ENCODE results near the gene PWP1.
A peak's percentile ranks its signal among the peaks of the same experiment; 100 is the strongest.

PWP1 gene

DNA sequence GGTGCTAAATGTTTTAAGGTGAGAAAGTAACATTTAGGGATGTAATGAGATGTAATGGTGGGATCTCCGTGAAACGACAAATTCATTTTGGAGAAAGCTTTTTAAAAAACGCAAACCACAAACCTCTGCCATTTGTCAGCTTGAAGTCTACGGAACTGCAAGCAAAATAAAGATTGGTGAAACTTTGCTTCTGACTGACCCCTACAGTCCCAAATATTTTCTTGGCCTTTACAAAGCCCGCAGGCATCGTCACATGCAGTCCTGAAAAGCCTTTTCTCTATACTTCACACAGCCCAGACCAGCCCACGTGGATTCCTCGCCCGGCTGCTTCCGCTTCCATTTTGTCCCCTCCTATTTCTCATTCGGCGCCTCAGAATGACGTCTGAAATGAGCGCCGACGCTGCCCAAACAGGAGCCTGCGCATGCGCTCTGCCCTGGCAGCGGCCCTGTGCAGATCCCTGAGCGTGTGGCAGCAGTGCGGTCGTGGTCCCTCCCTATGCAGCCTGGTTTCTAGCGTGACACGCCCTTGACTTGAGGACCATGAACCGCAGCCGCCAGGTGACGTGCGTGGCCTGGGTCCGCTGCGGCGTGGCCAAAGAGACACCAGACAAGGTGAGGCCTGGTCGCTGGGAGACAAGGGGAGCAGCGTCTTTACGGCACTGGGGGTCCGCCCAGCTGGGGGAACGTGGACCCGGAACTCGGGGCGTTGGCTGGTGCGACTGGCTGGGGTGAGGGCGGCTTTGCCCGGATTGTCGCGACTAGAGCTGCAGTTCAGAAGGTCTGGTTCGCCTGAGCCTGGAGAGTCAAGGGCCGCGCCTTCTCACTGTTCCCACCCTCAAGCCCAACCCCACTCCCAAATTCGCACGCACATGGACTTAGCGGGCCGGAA is at the start of gene PWP1:
PWP1 (plus strand) TSS at position 440 of the 889 bp plus-strand sequence; CDS start at position 541, 101 bp downstream.
- H3K4me1 Mint-ChIP-seq: peaks cover 32% of the 10 kb centered on the region
- H3K27ac Mint-ChIP-seq: peak within 1 kb of the TSS; percentile 97 to 98
- DNase-seq (peak; percentile 93 to 95), ATAC-seq (peak; percentile 96)
- no peaks in the 10 kb centered on the region for H3K27me3 Mint-ChIP-seq
- peaks cover 5 to 8% of the 10 kb centered on the region in 2 donors for H3K9me3 Mint-ChIP-seq
- H3K4me3 Mint-ChIP-seq: peak within 1 kb of the TSS; percentile 98 to 100

DNA sequence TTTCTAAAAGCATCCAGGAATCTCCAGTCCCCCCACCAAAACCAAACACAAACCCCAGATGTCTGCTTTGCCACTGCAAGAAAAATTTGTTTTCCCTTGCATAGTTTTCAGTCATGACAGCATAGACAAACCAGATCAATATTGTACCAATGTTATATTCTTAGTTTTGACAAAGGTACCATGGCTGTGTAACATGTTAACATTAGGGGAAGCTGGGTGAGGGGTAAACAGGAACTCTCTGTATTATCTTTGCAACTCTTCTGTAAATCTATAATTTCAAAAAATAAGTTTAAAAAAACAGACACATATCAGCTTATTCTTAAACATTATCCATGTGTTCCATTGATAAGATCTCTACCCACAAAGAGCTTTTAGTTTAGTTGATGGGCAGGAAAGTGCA is 44.4 kb upstream of the PWP1 start:
- Mint-ChIP-seq H3K27ac (no peak overlapping the region), H3K27me3 (no peaks in the 10 kb centered on the region), H3K4me1 (no peaks in the 10 kb centered on the region), H3K9me3 (no peaks in the 10 kb centered on the region), H3K4me3 (no peak overlapping the region)
- no peak for DNase-seq
- no peak for ATAC-seq

DNA sequence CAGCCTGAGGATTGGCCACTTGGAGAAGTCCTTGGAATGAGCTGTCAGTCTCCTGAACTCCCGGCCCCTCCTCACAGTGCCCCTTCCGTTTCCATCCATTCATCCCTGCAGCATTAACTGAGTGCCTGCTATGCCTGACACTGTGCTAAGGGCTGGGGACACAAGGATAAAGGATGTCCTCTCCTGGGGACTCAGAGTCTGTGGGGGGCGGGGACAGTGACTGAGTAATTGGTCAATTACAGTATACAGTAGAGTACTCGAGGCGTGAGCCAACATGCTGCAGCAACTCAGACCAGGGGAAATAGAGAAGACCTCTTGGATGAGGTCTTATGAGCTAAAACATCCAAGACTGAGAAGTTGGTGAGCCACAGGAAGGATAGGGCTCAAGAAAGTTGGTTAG is 43.4 kb upstream of the PWP1 start:
- no peaks in the 10 kb centered on the region for H3K4me1 Mint-ChIP-seq
- DNase-seq (no peak), ATAC-seq (no peak)
- peak overlapping the region in 1 of 2 donors; percentile 1 for H3K27ac Mint-ChIP-seq
- no peaks in the 10 kb centered on the region for H3K27me3 Mint-ChIP-seq
- H3K9me3 Mint-ChIP-seq: no peaks in the 10 kb centered on the region
- no peak overlapping the region for H3K4me3 Mint-ChIP-seq

DNA sequence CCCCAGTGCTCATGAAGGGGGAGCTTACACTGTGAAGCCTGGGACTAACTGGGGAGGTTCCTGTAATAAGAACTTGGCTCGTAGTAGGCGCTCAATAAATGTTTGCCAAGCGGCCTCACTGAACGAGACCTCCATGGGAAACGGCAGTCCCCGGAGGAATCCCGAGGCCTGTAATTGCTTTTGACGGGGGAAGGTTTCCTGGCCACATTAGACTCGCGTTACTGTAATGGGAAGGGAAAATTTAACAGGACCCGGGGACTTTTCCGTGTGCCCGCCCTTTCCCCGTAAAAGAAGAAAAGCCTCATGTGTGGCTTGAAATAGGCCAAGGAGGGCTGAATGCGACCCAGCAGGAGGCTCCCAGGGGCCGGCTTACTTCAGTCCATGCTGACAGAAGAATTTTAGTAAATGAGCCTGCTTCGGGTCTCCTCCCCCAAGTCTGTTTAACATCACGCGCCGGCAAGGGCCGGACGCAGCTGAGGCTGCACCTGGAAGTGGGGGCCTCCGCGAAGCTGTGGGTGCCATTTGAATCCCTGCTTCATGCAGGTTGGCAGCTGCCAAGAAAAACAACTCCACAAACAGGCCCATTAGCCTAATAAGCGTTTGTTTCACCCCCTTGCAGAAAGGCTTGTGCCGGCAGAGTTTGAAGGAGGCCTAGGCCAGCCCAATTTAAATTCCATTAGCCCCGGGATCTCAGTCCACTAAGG is 39.8 kb upstream of the PWP1 start:
- Mint-ChIP-seq H3K27me3 (no peaks in the 10 kb centered on the region), H3K9me3 (no peaks in the 10 kb centered on the region), H3K27ac (peak overlapping the region in 1 of 2 donors; percentile 23), H3K4me3 (no peak overlapping the region), H3K4me1 (no peaks in the 10 kb centered on the region)
- ATAC-seq: no peak
- no peak for DNase-seq

DNA sequence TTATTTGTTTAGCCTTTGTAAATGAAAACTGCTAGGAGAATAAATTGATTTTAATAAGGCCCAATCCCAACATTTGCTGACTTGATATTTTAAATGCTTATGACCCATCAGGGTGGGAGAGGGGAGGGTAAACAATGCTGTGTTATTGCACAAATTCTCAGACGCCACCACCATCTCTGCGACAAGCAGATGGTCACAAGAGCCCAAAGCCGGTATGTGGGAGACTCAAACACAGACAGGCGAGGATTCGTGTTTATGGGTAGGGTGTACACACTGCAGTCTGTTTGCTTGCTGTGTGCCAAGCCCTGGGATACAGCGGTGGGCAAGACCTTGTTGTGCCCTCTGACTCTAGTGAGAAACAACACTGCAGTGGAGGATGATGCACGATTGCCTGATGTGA is 39.2 kb upstream of the PWP1 start:
- H3K27ac Mint-ChIP-seq: peak overlapping the region in 1 of 2 donors; percentile 15
- no peaks in the 10 kb centered on the region for H3K27me3 Mint-ChIP-seq
- ATAC-seq (no peak), DNase-seq (no peak)
- H3K4me3 Mint-ChIP-seq: no peak overlapping the region
- no peaks in the 10 kb centered on the region for H3K9me3 Mint-ChIP-seq
- no peaks in the 10 kb centered on the region for H3K4me1 Mint-ChIP-seq

DNA sequence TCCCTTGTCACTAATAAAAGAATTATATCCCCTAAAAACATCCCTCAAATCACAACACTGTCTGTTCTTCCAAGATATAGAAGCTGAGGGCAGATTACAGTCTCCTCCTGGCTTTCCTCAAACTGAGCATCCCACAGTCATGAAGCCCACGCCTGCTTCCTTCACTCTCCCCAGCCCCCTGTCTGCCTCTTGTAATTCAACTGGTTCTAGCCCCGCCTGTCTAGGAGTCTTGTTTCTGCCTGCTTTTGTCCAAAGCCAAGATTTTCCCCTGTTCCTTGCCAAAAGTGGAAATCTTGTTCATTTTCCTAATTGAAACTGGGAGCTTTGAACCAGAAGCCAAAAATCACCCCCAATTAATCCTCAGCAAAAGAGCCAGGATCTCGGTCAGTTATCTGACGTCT is 35.9 kb upstream of the PWP1 start:
- no peak for DNase-seq
- H3K4me1 Mint-ChIP-seq: peaks cover 5% of the 10 kb centered on the region
- H3K27ac Mint-ChIP-seq: peak overlapping the region in 1 of 2 donors; percentile 85
- H3K27me3 Mint-ChIP-seq: no peaks in the 10 kb centered on the region
- no peaks in the 10 kb centered on the region for H3K9me3 Mint-ChIP-seq
- no peak overlapping the region for H3K4me3 Mint-ChIP-seq
- no peak for ATAC-seq

DNA sequence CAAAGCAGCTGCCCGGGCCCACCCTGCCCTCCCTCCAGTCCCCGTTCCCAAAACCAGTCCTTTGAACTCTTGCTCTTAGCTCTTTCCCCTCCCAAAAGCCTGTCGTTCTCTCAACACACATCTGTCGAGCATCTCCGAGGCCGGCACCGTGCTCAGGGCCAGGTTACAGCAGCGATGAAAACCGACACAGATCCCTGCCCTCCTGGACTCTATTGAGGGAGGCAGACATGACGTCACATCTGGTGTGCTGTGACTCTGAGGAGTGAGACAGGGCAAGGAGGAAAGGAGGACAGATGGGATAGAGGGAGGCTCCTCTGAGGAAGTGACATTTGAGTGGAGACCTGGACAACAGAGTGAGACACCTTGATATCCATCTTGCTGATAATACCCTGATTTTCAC is 34.6 kb upstream of the PWP1 start:
- Mint-ChIP-seq H3K27ac (peak overlapping the region in 1 of 2 donors; percentile 65), H3K9me3 (no peaks in the 10 kb centered on the region)

DNA sequence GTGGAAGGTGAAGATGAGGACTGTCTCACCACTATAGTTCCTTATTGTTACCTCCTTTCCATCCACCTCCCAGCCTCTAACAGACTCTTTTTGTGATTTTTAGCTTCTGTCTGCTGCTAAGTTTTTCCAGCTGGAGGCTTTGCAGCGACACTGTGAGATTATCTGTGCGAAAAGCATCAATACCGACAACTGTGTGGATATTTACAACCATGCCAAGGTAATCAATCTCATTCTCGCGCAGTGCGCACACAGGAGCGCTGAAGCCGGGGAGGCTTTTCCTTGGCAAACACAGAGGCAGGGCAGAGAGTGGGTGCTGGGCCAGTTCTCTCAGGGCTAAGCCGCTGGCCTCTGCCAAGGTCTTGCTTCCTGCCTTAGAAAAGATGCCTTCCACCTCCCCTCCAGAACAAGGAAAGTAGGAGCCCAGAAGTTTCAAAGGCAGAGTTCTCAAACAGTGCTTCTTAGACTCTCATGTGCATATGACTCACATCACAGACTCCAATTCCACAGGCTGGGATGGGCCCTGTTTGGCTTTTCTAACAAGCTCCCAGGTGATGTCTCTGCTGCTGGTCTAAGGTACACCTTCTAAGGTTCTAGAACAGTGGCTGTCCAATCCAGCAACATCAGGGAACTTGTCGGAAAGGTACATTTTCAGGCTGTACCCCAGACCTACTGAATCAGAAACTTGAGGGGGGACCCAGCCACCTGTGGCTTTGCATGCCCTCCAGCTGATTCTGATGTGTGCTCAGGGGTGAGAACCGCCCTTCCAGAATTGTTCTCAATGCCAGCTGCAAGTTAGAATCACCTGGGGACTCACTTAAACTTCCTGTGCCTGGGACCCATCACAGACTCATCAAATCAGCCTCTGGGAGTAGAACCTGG is 33.8 kb upstream of the PWP1 start:
- no peak overlapping the region for H3K4me3 Mint-ChIP-seq
- no peaks in the 10 kb centered on the region for H3K27me3 Mint-ChIP-seq
- ATAC-seq (no peak), DNase-seq (no peak)
- H3K4me1 Mint-ChIP-seq: peaks cover 5% of the 10 kb centered on the region
- H3K27ac Mint-ChIP-seq: no peak overlapping the region
- no peaks in the 10 kb centered on the region for H3K9me3 Mint-ChIP-seq

More for the DNA sequence above, 34.6 kb upstream of the PWP1 start:
- H3K4me3 Mint-ChIP-seq: no peak overlapping the region
- no peak for ATAC-seq
- H3K27me3 Mint-ChIP-seq: no peaks in the 10 kb centered on the region
- no peak for DNase-seq
- peaks cover 5% of the 10 kb centered on the region for H3K4me1 Mint-ChIP-seq

DNA sequence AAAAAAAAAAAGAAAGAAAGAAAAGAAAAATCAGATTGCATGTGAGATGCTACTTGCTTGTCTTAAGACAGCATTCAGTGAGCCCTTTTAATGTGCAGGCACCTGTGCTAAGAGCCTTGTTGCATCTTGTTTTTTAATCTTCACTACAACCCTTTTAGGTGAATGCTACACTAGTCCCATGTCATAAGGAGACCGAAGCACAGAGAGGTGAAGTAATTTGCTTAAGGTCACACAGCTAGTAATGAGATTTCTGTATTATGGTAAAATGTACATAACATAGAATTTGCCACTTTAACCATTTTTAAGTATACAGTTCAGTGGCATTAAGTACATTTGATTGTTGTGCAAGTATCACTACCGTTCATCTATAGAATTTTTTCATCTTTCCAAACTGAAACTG is 32.1 kb upstream of the PWP1 start:
- Mint-ChIP-seq H3K9me3 (no peaks in the 10 kb centered on the region), H3K27me3 (no peaks in the 10 kb centered on the region), H3K27ac (peak overlapping the region in 1 of 2 donors; percentile 1), H3K4me3 (no peak overlapping the region), H3K4me1 (peaks cover 5% of the 10 kb centered on the region)
- ATAC-seq (no peak), DNase-seq (no peak)

DNA sequence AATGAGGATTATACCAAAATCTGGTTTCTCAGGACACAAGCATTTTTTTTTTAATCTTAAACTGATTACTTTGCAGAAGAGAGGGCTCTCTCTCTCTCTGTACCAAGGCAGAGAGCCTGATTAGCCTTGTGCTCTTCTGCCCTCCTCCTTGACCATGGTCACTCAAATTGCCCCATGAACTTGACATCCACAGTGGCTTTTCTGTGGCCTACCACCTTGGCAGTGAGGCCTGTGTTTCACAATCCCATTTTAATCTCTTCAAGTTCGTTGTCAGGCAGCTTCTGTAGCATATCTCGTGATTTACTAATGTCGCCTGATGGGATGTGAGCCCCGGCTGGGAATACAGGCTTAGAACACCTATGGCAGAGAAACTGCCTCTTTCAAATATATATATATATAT is 30.7 kb upstream of the PWP1 start:
- DNase-seq (no peak), ATAC-seq (no peak)
- H3K4me3 Mint-ChIP-seq: no peak overlapping the region
- peaks cover 5% of the 10 kb centered on the region for H3K4me1 Mint-ChIP-seq
- no peaks in the 10 kb centered on the region for H3K9me3 Mint-ChIP-seq
- no peaks in the 10 kb centered on the region for H3K27me3 Mint-ChIP-seq
- no peak overlapping the region for H3K27ac Mint-ChIP-seq

DNA sequence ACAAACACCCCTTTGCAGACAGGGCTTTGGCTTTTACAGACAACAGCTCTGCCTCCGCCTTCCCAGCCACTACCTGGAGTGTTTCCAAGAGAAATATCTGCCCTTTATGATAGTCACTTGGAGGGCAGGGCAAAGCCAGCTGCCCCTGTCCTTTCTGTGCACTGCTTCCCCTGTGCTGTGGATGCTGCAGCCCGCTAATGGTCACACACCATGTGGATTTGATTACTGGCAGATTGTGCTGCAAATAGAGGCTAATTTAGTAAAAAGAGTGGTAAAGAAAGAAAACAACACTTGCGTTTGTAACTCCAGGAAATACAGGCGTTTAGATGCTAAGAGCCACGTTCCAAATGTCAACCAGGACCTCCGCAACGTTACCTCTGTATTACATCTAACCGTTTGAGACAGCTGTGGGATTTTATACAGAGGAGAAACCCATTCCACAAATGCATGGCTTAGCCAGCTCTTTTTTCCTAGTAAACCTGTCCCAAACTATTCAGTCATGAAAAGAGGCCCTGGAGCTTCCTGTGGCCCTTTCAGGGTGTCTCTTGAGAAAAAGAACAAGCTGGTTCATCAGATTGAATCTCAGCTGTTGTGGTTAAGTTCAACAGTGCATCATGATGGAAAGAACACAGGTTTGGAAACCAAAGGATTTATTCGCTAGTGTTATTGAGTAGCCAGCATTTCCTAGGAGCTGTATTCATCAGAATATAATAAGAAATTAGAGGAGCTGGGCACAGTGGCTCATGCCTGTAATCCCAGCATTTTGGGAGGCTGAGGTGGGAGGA is 30.1 kb upstream of the PWP1 start:
- Mint-ChIP-seq H3K4me3 (no peak overlapping the region), H3K4me1 (peaks cover 5% of the 10 kb centered on the region), H3K27me3 (no peaks in the 10 kb centered on the region), H3K9me3 (no peaks in the 10 kb centered on the region), H3K27ac (no peak overlapping the region)
- ATAC-seq (no peak), DNase-seq (no peak)

DNA sequence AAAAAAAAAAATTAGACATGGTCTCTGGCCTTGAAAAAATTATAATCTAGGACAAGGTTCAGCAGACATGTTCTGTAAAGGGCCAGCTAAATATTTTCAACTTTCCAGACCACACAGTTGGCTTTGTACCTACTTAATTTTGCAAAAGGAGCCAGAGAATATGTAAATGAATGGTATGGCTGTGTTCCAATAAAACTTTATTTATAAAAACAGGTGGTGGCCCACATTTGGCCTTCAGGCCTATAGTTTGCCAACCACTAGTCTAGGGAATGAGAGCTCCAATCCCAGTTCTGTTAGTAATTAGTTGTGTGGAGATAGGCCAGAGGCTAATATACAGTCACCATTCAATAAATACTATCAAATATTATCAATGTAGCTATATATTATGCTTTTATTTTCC is 29.3 kb upstream of the PWP1 start:
- ATAC-seq (no peak), DNase-seq (no peak)
- no peak overlapping the region for H3K4me3 Mint-ChIP-seq
- H3K27ac Mint-ChIP-seq: no peak overlapping the region
- H3K9me3 Mint-ChIP-seq: no peaks in the 10 kb centered on the region
- no peaks in the 10 kb centered on the region for H3K27me3 Mint-ChIP-seq
- peaks cover 5% of the 10 kb centered on the region for H3K4me1 Mint-ChIP-seq

DNA sequence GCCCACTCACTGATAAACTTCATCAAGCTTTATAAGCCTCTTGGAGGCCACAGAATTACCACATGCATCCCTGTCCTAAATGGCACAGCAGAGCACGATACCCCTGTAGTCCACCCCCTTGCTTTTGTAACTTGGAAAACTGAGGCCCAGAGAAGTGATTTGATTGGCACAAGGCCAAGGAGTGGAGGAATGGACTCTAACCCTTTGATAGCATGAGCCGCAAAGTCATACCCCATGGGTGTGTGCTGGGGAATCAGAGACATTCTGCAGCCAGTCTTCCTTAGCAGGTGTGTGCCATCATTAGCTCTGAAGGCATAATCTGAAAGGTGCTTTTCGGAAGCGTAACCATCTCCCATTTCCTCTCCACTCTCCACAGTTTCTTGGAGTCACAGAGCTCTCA is 28.5 kb upstream of the PWP1 start:
- no peak overlapping the region for H3K4me3 Mint-ChIP-seq

DNA sequence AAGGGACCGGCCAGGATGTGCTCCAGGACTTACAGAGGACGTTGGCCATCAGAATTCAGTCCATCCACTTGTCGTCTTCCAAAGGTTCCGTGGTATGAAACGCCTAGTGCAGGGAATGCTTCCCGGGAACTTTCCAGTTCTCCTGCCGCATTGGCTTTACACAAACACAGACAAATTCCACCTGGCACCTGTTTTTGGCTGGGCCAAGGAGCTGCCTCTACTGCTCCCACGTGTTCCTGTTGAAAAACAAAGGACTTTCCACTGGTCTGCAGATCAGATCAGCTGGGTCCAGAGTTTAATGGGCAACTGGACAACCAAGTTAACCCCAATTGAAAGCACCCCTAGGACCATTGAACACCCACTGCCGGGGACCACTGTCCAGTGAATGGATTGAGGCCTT is 28.0 kb upstream of the PWP1 start:
- no peak overlapping the region for H3K4me3 Mint-ChIP-seq
- peaks cover 14% of the 10 kb centered on the region for H3K4me1 Mint-ChIP-seq
- H3K27ac Mint-ChIP-seq: peak overlapping the region in 1 of 2 donors; percentile 59
- no peaks in the 10 kb centered on the region for H3K9me3 Mint-ChIP-seq
- H3K27me3 Mint-ChIP-seq: no peaks in the 10 kb centered on the region
- no peak for DNase-seq
- no peak for ATAC-seq

More for the DNA sequence above, 28.5 kb upstream of the PWP1 start:
- ATAC-seq (no peak), DNase-seq (no peak)
- H3K27ac Mint-ChIP-seq: peak overlapping the region in 1 of 2 donors; percentile 42
- H3K27me3 Mint-ChIP-seq: no peaks in the 10 kb centered on the region
- H3K4me1 Mint-ChIP-seq: peaks cover 12% of the 10 kb centered on the region
- H3K9me3 Mint-ChIP-seq: no peaks in the 10 kb centered on the region

DNA sequence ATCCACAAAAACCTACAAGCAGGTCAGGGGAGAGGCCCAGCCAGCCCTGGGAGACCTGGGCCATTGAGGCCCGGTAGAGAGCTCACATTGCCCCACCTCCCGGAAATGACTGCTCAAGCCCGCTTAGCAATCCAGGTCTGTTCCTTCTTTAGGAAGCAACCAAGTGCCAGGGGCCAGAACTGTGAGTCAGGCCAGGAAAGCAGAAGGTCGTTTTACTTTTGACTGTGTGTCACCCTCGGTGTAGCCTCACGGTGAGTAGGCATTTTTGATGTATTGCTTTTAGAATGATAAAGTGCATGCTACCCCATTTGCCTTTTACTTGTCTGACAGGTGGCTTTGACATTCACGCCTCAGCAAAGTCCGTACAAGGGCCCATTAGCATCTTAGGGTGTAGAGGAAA is 25.4 kb upstream of the PWP1 start:
- H3K4me1 Mint-ChIP-seq: peaks cover 21% of the 10 kb centered on the region
- H3K9me3 Mint-ChIP-seq: no peaks in the 10 kb centered on the region
- DNase-seq: no peak
- H3K4me3 Mint-ChIP-seq: no peak overlapping the region
- no peaks in the 10 kb centered on the region for H3K27me3 Mint-ChIP-seq
- no peak overlapping the region for H3K27ac Mint-ChIP-seq
- no peak for ATAC-seq

Data from stimulated activated naive CD8-positive, alpha-beta T cell treated with anti-CD3 and anti-CD28 coated beads, Interleukin-15, amount 100 ng/mL, for 72 hours (primary cell).